Endothelial cell of umbilical vein (primary cell): ENCODE results near the gene INTS1.

Experiments used
- CTCF ChIP-seq, 2 donors: IDR thresholded peaks; 1 replicate in 1 of 2; 2 replicates in 1 of 2; pipeline ENCODE4 v1.5.1; 2011; ENCODE audit warnings: low read length in 2 of 2, mild to moderate bottlenecking in 2 of 2, moderate library complexity in 2 of 2, control low read depth in 1 of 2, inconsistent platforms in 1 of 2, low read depth in 1 of 2; ENCODE audit not compliant: insufficient read depth in 1 of 2; ENCODE audit errors: extremely low read depth in 1 of 2
- EZH2 ChIP-seq: IDR thresholded peaks from 2 replicates; pipeline ENCODE4 v1.6.1; 2012; ENCODE audit warnings: borderline replicate concordance, low read depth, mild to moderate bottlenecking, moderate library complexity, low read length, inconsistent platforms; ENCODE audit not compliant: severe bottlenecking
- FOS ChIP-seq: IDR thresholded peaks from 2 replicates; pipeline ENCODE4 v1.6.1; 2011; ENCODE audit warnings: mild to moderate bottlenecking, low read length, moderate library complexity, borderline replicate concordance; ENCODE audit not compliant: insufficient read depth
- JUN ChIP-seq: IDR thresholded peaks from 2 replicates; pipeline ENCODE4 v1.6.1; 2011; ENCODE audit warnings: borderline replicate concordance, low read depth; ENCODE audit not compliant: insufficient read length, insufficient read depth
- POLR2A ChIP-seq: IDR thresholded peaks from 2 replicates; pipeline ENCODE4 v1.6.1; 2012; ENCODE audit warnings: low read depth, mild to moderate bottlenecking, control low read depth, low read length
- POLR2AphosphoS5 ChIP-seq: IDR thresholded peaks from 2 replicates; pipeline ENCODE4 v1.6.1; 2012; ENCODE audit warnings: low read depth, mild to moderate bottlenecking, control low read depth, low read length, moderate library complexity; ENCODE audit not compliant: insufficient read depth

- no peak for TF ChIP-seq POLR2AphosphoS5
- TF ChIP-seq POLR2A = no peak
- TF ChIP-seq JUN = no peak
- no peak for TF ChIP-seq FOS
- TF ChIP-seq CTCF (IDR thresholded peaks at IDR 0.05; ENCODE audit: extremely low read depth in 1 of 2, insufficient read depth in 1 of 2, low read depth in 1 of 2, low read length in 2 of 2) = no peak
- TF ChIP-seq EZH2 = no peak
These were observed 73.9 kb downstream of the INTS1 start for GRCh38 chr7:1430056-1430845.
